Panc1 (cell line): ENCODE data around the gene GRIA2. TPM values are rescaled to one million over a fixed set of nuclear protein-coding genes. Genes with fewer than 3 reads are reported as not detected.

ENCODE experiments used
- ATAC-seq: fragments of 200-7000 bp; cut with Tn5 transposase; 2 replicates; pipeline ENCODE4 v1.9.1; 2020; ENCODE audit warnings: mild to moderate bottlenecking, moderate library complexity
- BruUV-seq: library from RNA; stranded (reverse); fragments of 400-500 nt; replicated peaks from 2 replicates; lab custom pipeline; 2021; lab: Mats Ljungman, UMichigan
- CTCF ChIA-PET: fragments of 300-600 bp; sonication (Branson Sonifier 250); formaldehyde crosslinking; loops from one replicate; lab custom pipeline; 2022; ENCODE audit warnings: antibody characterized with exemption; lab: Charles Lee
- POLR2A ChIA-PET: fragments of 300-600 bp; sonication (Branson Sonifier 250); formaldehyde crosslinking; loops from one replicate; lab custom pipeline; 2022; ENCODE audit warnings: antibody characterized with exemption; lab: Charles Lee
- DNase-seq: peaks from one replicate; pipeline ENCODE4 v3.0.0-alpha.2; 2010; ENCODE audit warnings: low read depth, low spot score
- H3K27ac ChIP-seq: 2 replicates; pipeline ENCODE4 v1.5.1; 2011; ENCODE audit warnings: mild to moderate bottlenecking, low read length, inconsistent platforms
- H3K27me3 ChIP-seq: fragments of 200-500 bp; sonication (Bioruptor generic); 2 replicates; pipeline ENCODE4 v1.6.0; 2014; ENCODE audit warnings: low read length, inconsistent platforms; ENCODE audit not compliant: control insufficient read depth, insufficient read depth
- H3K36me3 ChIP-seq: fragments of 200-500 bp; sonication (Bioruptor generic); 2 replicates; pipeline ENCODE4 v1.5.1; 2014; ENCODE audit warnings: inconsistent platforms, mild to moderate bottlenecking, low read length, moderate library complexity; ENCODE audit not compliant: control insufficient read depth, insufficient read depth
- H3K4me1 ChIP-seq: 2 replicates; pipeline ENCODE4 v1.5.1; 2011; ENCODE audit warnings: inconsistent platforms, mild to moderate bottlenecking, low read length, moderate library complexity; ENCODE audit not compliant: control insufficient read depth, insufficient read depth
- H3K4me3 ChIP-seq, 2 experiments: 2 replicates each; pipeline ENCODE4 v1.5.1; 2011 to 2012; ENCODE audit warnings: low read depth in 2 of 2, low read length in 2 of 2, mild to moderate bottlenecking in 2 of 2, inconsistent platforms in 1 of 2, moderate library complexity in 1 of 2
- H3K9me3 ChIP-seq: fragments of 200-500 bp; sonication (Bioruptor generic); 2 replicates; pipeline ENCODE4 v1.5.1; 2014; ENCODE audit warnings: low read depth, mild to moderate bottlenecking, inconsistent platforms, low read length, moderate library complexity; ENCODE audit not compliant: control insufficient read depth, insufficient read depth
- POLR2AphosphoS5 ChIP-seq: IDR thresholded peaks from 2 replicates; pipeline ENCODE4 v1.6.1; 2012; ENCODE audit warnings: mild to moderate bottlenecking, low read depth, low read length, moderate library complexity
- SIN3A ChIP-seq: IDR thresholded peaks from 2 replicates; pipeline ENCODE4 v1.6.1; 2012; ENCODE audit warnings: low read depth, mild to moderate bottlenecking, low read length, moderate library complexity, borderline replicate concordance; ENCODE audit not compliant: insufficient read depth
- TCF7L2 ChIP-seq: IDR thresholded peaks from 2 replicates; pipeline ENCODE4 v1.6.1; 2011; ENCODE audit warnings: mild to moderate bottlenecking, low read depth, low read length, inconsistent platforms
- in situ Hi-C: cut with HindIII; loops from 2 replicates; pipeline ENCODE4 v1.10.0; 2016; ENCODE audit warnings: low sequenced_read_pairs, low pct_unique_long_range_greater_than_20kb
- intact Hi-C: fragments of 100-400 bp; cut with micrococcal nuclease; formaldehyde crosslinking; loops from one replicate; pipeline ENCODE4 v1.10.0; 2022; ENCODE audit not compliant: unreplicated experiment
- total RNA-seq: library from RNA; stranded (reverse); gene quantifications from one replicate; pipeline ENCODE4 v1.2.1, GENCODE V29; 2021; ENCODE audit not compliant: unreplicated experiment
- TF ChIP-seq, protein P1 (sequence below), 2 experiments: IDR thresholded peaks; 2 replicates each; pipeline ENCODE4 v1.6.1; 2011 to 2012; ENCODE audit warnings: low read depth in 2 of 2, control low read depth in 1 of 2, low read length in 1 of 2, mild to moderate bottlenecking in 1 of 2, moderate library complexity in 1 of 2; ENCODE audit not compliant: insufficient read depth in 1 of 2
- TF ChIP-seq, protein P2 (sequence below): fragments of 450-650 bp; IDR thresholded peaks from 2 replicates; pipeline ENCODE4 v1.5.1; 2017; ENCODE audit warnings: mild to moderate bottlenecking

Gene GRIA2
- total RNA-seq, 1 experiment from 2014 or later = not detected

DNA sequence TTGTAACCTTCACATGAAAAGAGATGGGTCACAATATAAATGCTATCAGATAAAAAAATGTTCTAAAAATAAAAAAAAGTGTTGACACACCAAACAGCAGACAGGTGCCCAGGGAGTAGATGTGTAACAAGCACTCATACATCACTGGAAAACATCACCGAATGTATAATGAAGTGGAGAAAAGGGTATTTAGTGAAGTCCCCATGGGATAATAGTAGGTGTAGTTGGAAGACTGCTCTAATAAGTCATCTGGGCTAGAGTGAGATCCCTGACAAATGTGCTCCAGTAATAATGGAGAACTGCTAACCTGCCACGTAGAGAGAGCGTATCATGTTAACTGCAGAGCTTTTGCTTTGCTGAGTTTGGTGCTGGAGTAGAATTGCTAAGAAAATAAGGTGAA, 152.0 kb downstream of the GRIA2 start:
- POLR2A ChIA-PET = no interaction called here
- no peak for DNase-seq
- intact Hi-C loops = no loop called here
- H3K27me3 ChIP-seq = no peaks in the 10 kb centered on the region
- H3K27ac ChIP-seq = no peak overlapping the region
- no peak for ATAC-seq
- no peak overlapping the region for H3K4me3 ChIP-seq
- no TSS peak for BruUV-seq
- TF ChIP-seq TCF7L2 (no peak), SIN3A (no peak), POLR2AphosphoS5 (no peak)
- TF ChIP-seq, protein P1, sequence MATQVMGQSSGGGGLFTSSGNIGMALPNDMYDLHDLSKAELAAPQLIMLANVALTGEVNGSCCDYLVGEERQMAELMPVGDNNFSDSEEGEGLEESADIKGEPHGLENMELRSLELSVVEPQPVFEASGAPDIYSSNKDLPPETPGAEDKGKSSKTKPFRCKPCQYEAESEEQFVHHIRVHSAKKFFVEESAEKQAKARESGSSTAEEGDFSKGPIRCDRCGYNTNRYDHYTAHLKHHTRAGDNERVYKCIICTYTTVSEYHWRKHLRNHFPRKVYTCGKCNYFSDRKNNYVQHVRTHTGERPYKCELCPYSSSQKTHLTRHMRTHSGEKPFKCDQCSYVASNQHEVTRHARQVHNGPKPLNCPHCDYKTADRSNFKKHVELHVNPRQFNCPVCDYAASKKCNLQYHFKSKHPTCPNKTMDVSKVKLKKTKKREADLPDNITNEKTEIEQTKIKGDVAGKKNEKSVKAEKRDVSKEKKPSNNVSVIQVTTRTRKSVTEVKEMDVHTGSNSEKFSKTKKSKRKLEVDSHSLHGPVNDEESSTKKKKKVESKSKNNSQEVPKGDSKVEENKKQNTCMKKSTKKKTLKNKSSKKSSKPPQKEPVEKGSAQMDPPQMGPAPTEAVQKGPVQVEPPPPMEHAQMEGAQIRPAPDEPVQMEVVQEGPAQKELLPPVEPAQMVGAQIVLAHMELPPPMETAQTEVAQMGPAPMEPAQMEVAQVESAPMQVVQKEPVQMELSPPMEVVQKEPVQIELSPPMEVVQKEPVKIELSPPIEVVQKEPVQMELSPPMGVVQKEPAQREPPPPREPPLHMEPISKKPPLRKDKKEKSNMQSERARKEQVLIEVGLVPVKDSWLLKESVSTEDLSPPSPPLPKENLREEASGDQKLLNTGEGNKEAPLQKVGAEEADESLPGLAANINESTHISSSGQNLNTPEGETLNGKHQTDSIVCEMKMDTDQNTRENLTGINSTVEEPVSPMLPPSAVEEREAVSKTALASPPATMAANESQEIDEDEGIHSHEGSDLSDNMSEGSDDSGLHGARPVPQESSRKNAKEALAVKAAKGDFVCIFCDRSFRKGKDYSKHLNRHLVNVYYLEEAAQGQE (IDR thresholded peaks at IDR 0.05; ENCODE audit: insufficient read depth in 1 of 2, low read depth in 2 of 2, low read length in 1 of 2) = no peak
- TF ChIP-seq, protein P2, sequence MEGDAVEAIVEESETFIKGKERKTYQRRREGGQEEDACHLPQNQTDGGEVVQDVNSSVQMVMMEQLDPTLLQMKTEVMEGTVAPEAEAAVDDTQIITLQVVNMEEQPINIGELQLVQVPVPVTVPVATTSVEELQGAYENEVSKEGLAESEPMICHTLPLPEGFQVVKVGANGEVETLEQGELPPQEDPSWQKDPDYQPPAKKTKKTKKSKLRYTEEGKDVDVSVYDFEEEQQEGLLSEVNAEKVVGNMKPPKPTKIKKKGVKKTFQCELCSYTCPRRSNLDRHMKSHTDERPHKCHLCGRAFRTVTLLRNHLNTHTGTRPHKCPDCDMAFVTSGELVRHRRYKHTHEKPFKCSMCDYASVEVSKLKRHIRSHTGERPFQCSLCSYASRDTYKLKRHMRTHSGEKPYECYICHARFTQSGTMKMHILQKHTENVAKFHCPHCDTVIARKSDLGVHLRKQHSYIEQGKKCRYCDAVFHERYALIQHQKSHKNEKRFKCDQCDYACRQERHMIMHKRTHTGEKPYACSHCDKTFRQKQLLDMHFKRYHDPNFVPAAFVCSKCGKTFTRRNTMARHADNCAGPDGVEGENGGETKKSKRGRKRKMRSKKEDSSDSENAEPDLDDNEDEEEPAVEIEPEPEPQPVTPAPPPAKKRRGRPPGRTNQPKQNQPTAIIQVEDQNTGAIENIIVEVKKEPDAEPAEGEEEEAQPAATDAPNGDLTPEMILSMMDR = no peak
- in situ Hi-C loops = no loop called here
- no peaks in the 10 kb centered on the region for H3K4me1 ChIP-seq
- CTCF ChIA-PET = no interaction called here
- H3K36me3 ChIP-seq = no peaks in the 10 kb centered on the region
- H3K9me3 ChIP-seq = no peaks in the 10 kb centered on the region

DNA sequence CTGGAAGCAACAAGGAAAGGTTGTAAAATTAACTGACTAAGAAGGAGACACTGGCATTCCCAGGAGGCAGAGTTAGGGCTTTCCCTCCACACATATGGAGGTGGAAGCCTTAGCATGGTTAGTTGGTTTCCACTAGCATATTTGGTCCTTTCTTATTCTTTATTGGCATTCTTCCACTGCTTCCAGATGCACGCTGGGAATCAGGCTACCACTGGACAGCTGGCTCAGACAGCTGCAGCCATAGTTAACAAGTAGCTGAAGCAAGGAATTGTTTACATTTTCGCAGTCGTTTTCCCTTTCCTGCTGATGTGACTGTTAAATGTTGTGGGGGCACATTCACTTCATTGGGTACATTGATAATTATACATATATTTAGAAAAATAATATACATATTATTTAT, 169.2 kb downstream of the GRIA2 start:
- intact Hi-C loops = no loop called here
- no peak overlapping the region for H3K27ac ChIP-seq
- no peaks in the 10 kb centered on the region for H3K4me1 ChIP-seq
- no peaks in the 10 kb centered on the region for H3K27me3 ChIP-seq
- no peaks in the 10 kb centered on the region for H3K9me3 ChIP-seq
- no TSS peak for BruUV-seq
- in situ Hi-C loops = no loop called here
- CTCF ChIA-PET = no interaction called here
- ATAC-seq = no peak
- H3K4me3 ChIP-seq = no peak overlapping the region
- TF ChIP-seq, protein P2 = no peak
- TF ChIP-seq TCF7L2 (no peak), POLR2AphosphoS5 (no peak), SIN3A (no peak)
- TF ChIP-seq, protein P1 (IDR thresholded peaks at IDR 0.05; ENCODE audit: insufficient read depth in 1 of 2, low read depth in 2 of 2, low read length in 1 of 2) = no peak
- no peaks in the 10 kb centered on the region for H3K36me3 ChIP-seq
- DNase-seq = no peak
- POLR2A ChIA-PET = no interaction called here
